Nephron progenitor cell (in vitro differentiated cells): ENCODE measurements around the gene GNGT2.

Source experiments
- DNase-seq: peaks from one replicate; pipeline ENCODE4 v3.0.0; 2021
- H3K27ac Mint-ChIP-seq: 2 replicates; pipeline ENCODE4 v1.8.0; 2021; ENCODE audit warnings: mild to moderate bottlenecking, moderate library complexity, mixed read lengths
- H3K27me3 Mint-ChIP-seq: 2 replicates; pipeline ENCODE4 v1.8.0; 2021; ENCODE audit warnings: mild to moderate bottlenecking, low read depth, mixed read lengths; ENCODE audit not compliant: poor library complexity
- H3K36me3 Mint-ChIP-seq: 2 replicates; pipeline ENCODE4 v1.8.0; 2021; ENCODE audit warnings: low read depth, mixed read lengths
- H3K4me1 Mint-ChIP-seq: 2 replicates; pipeline ENCODE4 v1.8.0; 2021; ENCODE audit warnings: mixed read lengths
- H3K4me3 Mint-ChIP-seq: 2 replicates; pipeline ENCODE4 v1.8.0; 2021; ENCODE audit warnings: mild to moderate bottlenecking, moderate library complexity, mixed read lengths
- H3K9me3 Mint-ChIP-seq: 2 replicates; pipeline ENCODE4 v1.8.0; 2021; ENCODE audit warnings: mild to moderate bottlenecking, moderate library complexity, mixed read lengths
- CTCF ChIP-seq: fragments of 200-600 bp; sonication (generic); IDR thresholded peaks from 2 replicates; pipeline ENCODE4 v1.5.0; 2021; ENCODE audit warnings: antibody characterized with exemption

Gene GNGT2

DNA sequence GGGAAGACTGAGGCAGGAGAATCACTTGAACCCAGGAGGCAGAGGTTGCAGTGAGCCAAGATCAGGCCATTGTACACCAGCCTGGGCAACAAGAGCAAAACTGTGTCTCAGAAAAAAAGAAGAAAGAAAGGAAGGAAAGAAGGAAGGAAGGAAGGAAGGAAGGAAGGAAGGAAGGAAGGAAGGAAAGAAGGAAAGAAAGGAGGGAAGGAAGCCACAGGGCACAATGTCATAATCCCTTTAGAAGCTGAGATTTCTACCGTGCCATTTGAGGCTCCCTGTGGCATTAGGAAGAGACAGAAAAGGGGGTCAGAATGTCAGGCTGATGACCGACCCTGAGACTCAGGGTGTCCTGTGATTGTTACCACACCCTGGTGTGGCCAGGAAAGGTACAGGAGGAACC is 6.6 kb downstream of the GNGT2 start:
- H3K9me3 Mint-ChIP-seq = no peaks in the 10 kb centered on the region

DNA sequence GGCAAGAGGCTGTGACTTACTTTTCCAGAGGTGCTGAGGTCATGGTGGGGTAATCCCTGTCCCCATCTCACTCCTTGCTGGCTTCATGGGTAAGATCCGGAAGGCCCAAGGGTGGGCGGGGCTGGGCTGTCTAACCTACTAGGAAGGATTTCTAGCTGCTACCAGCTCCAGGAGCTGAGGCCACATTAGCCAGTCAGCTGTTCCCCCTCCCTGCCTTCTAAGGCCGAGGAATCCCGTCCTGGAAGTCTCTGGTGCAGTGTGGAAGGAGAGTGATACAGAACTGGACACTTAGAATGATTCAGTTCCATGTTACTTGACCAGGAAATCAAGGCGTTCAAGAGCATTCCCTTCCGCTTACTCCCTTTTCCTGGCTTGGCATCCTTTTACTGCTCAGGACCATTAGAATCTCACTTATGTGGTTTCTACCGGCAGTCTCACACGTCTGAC is 8.9 kb downstream of the GNGT2 start:
- DNase-seq = no peak
- peaks cover 35% of the 10 kb centered on the region for H3K27me3 Mint-ChIP-seq
- no peak overlapping the region for H3K4me3 Mint-ChIP-seq

More for the DNA sequence above, 6.6 kb downstream of the GNGT2 start:
- Mint-ChIP-seq H3K36me3 (no peaks in the 10 kb centered on the region), H3K27me3 (peaks cover 42% of the 10 kb centered on the region), H3K27ac (no peak overlapping the region), H3K4me1 (peaks cover 21% of the 10 kb centered on the region), H3K4me3 (no peak overlapping the region)
- no peak for DNase-seq
- no peak for TF ChIP-seq CTCF

DNA sequence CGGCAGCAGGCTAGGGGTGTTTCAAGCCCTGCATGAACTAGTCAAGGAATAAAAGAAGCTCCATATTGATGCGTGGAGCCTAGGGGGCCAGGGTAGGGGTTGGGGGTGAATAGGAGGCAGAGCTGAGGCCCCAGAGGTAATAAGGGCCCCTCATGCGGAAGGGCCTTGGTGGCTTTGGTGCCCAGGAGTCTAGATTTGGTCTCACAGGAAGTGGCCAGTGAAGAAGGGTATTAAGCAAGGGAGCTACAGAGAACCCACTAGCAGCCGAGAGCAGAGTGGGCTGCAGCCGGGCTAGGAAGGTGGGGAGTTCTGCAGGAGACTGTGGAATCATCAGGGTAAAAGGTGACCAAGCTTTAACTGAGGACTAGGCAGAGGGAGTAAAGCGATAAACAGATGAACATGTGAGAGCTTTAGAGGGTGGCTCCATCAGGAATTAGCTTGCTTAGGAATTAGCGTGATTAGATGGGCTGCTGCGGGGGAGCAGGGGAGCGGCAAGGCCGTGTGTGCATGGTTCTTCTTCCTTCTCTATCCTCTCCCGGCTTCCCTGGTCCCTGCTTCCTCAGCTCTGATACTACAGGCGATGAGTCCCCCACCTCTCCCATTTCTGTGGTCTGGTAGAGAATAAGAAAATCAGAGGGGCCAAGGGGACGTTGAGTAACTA is 9.8 kb downstream of the GNGT2 start:
- TF ChIP-seq CTCF = no peak
- Mint-ChIP-seq H3K4me1 (peaks cover 5% of the 10 kb centered on the region), H3K4me3 (no peak overlapping the region), H3K27me3 (peaks cover 38% of the 10 kb centered on the region), H3K9me3 (no peaks in the 10 kb centered on the region), H3K27ac (no peak overlapping the region), H3K36me3 (no peaks in the 10 kb centered on the region)
- no peak for DNase-seq

More for the DNA sequence above, 8.9 kb downstream of the GNGT2 start:
- no peak for TF ChIP-seq CTCF
- H3K36me3 Mint-ChIP-seq = no peaks in the 10 kb centered on the region
- H3K4me1 Mint-ChIP-seq = peaks cover 12% of the 10 kb centered on the region
- no peak overlapping the region for H3K27ac Mint-ChIP-seq
- H3K9me3 Mint-ChIP-seq = no peaks in the 10 kb centered on the region

DNA sequence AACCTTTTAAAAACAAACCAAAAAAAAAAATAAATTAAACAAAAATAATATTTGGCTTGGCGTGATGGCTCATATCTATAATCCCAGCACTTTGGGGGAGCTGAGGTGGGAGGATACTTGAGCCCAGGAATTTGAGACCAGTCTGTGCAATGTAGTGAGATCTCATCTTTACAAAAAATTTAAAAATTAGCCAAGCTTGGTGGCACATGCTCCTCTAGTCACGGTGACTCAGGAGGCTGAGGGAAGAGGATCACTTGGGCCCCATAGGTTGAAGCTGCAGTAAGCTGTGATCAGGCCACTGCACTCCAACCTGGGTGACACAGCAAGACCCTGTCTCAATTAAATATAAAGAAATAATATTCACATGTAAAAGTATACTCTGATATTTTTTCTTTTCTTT is 12.2 kb downstream of the GNGT2 start:
- TF ChIP-seq CTCF = no peak
- Mint-ChIP-seq H3K4me3 (no peak overlapping the region), H3K36me3 (no peaks in the 10 kb centered on the region), H3K9me3 (no peaks in the 10 kb centered on the region), H3K4me1 (peaks cover 13% of the 10 kb centered on the region), H3K27me3 (peaks cover 30% of the 10 kb centered on the region), H3K27ac (no peak overlapping the region)
- no peak for DNase-seq

DNA sequence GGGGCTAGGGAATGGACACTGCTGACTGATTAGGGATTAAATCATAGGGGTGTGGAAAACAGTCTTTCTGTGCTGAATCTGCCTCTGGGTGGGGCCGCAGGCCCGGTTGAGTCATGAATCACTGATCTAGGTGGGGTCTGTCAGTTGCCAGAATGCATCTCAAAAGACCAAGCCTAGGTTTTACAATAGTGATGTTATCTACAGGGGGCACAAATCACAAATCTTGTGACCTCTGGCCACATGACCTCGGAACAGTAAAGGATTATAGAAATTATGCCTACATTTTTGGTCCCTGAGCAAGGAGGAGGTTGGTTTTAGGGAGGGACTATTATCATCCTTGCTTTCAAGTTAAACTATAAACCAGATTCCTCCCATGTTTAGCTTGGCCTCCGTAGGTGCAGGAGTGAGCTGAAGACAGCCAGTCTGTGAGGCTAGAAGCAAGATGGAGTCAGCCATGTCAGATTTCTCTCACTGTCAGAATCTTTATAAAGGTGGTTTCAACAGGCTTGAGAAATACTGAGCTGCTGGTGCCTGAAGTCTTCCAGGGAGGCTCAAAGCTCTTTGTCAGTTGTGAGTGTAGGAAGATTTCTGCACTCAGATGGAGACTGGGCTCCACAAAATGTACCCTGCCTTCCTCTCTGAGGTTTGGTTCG is 12.9 kb downstream of the GNGT2 start:
- no peaks in the 10 kb centered on the region for H3K9me3 Mint-ChIP-seq
- DNase-seq = no peak
- no peak overlapping the region for H3K4me3 Mint-ChIP-seq
- no peak for TF ChIP-seq CTCF
- no peak overlapping the region for H3K27ac Mint-ChIP-seq
- peaks cover 13% of the 10 kb centered on the region for H3K4me1 Mint-ChIP-seq
- H3K27me3 Mint-ChIP-seq = peaks cover 25% of the 10 kb centered on the region
- no peaks in the 10 kb centered on the region for H3K36me3 Mint-ChIP-seq

- H3K4me3 Mint-ChIP-seq = no peak overlapping the region
- H3K9me3 Mint-ChIP-seq = no peaks in the 10 kb centered on the region
- H3K27ac Mint-ChIP-seq = no peak overlapping the region
- no peaks in the 10 kb centered on the region for H3K36me3 Mint-ChIP-seq
- no peak for TF ChIP-seq CTCF
- H3K4me1 Mint-ChIP-seq = peaks cover 17% of the 10 kb centered on the region
- peaks cover 18% of the 10 kb centered on the region for H3K27me3 Mint-ChIP-seq
- no peak for DNase-seq
These were observed 13.9 kb downstream of the GNGT2 start for GRCh38 chr17:49196520-49196919.
